ELF-1 (cell line): ENCODE data around the gene DUSP23.
A peak's percentile ranks its signal among the peaks of the same experiment; 100 is the strongest.

Experiments
- DNase-seq: peaks from one replicate; pipeline ENCODE4 v3.0.0-alpha.2; 2016; ENCODE audit warnings: low read depth, low spot score

Gene DUSP23

DNA sequence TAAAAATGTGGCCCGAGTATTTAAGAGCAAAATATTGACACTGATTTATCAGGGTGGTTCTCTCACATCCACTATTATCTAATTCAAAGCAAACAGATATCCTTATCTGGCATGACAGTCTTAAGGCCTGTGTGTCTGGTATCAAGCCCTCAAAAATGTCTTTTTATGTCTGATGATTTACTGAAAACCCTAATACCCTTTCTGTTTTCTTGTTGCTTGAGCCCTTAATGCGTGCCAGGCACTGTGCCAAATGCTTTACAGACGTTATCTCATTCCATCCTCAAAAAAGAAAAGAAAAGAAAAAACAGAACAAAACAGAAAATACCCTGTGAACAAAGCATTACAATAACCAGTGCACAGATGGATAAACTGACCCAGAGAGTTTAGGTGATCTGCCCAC, 5.7 kb downstream of the DUSP23 start:
- no peak for DNase-seq

DNA sequence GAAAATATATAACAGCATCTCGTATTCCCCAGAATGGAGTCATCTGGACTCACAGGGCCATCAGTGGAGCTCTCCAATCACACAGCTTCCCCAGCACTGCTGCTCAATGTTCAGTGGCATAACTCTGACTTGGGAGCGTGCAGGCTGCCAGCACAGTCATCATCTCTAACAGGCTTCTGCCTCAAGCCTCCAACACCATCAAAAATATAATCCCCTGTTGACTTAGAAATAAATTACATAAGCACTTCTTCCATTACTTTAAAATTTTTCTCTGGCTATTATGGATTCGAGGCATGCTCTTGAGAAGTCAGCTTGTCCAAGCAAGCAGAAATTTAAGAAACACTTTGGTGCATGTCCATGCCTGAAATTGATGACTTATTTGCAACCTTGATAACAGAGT, 6.2 kb downstream of the DUSP23 start:
- DNase-seq, result no peak

DNA sequence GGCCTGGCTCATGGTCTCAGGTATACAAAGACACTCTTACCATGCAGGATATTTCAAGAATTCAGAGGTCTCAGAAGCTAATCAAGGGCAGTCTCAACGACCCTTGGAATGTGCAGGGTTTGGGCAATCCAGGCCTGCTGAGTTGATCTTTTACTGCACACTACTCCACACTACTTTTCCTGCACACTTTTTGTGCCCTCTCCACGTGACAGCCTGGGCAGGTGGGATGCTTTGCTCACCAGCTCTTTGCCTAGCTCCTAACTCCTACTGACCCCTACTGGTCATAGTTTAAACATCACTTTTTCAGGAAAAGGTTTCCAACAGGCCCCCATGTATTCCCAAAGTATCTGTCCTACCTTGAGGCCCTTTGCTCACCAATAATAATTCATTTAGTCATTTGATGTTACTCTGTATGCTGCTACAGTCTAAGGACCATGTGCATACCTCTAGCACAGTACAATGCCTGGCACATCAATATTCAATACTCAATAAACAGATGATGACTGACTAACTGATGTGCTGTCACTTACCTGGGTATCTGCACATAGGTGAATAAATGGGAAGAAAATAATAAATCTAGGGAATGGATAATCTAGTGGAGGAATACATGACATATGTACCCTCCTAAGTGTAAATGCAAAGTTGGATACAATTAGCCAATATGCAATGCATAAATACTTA, 9.6 kb downstream of the DUSP23 start:
- DNase-seq, result peak; percentile 53

DNA sequence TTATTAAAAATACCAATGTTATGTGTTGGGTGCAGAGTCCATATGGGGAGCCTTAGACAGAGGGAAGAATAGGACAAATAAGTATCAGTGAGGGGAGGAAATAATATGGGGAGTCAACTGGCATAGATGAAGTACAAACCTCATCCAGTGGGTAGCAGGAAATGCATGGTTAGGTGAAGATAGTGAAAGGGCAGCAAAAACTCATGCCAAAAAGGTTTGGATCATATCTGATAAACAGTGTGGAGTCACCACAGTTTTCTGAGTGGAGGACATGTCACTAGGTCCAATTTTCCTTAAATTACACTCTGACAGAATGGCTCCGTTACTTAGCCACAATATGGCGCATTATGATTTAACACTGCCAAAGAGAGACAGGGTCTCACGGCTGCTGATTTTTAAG, 10.3 kb downstream of the DUSP23 start:
- DNase-seq, result no peak

DNA sequence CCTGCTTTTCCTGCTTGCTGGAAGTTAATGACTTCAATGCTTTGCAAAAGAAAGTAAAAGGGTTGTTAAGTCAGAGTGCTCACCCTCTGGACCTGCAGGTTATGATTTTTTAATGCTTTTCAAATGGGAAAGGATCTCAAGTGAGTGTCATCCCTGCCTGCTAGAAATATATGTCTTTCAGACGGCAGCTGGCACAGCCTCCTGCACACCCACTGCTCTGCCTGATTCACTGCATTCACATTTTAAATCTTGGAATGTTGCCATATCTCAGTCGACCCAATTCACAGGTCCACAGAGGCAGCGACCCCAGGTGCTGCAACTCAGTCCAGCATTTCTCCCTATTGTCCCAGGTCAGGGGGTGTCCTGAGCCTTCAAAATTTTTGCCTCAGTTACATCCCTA, 10.7 kb downstream of the DUSP23 start:
- no peak for DNase-seq

DNA sequence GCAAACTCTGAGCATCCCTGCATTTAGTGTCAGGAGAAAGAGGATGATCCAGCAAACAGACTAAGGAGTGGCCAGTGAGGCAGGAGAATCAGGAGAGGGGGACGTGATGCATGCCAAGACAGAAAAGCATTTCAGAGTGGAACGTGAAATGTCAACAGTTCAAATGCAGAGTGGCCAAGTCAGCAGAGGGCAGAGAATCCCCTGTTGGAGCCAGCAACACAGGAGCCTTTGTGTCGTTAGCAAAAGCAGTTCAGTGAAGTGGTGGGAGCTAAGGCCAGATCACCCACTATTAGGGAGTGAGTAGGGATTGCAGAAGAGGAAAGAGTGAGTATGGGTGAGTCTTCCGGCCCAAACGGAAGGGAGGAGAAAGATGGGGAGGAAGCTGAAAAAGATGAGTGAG, 14.8 kb downstream of the DUSP23 start:
- no peak for DNase-seq

DNA sequence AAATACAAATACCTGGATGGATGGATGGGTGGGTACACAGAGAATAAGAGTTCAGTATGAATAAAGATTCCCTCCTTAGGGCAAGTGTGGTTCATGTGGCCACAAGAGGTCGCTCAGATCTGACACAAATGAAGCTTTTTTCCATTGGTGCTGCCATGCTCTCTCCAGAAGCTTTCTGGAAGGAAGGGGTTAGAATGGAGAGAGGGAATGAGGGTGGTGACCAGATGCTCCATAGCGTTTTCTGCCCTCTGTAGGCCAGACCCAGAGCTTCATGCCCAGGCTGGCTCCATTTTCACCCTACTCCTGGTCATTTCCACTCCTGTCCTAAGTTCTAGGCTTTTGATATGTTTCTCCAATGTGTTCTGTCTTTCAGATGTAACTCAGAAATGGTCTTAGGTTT, 18.1 kb downstream of the DUSP23 start:
- DNase-seq, result peak; percentile 89

DNA sequence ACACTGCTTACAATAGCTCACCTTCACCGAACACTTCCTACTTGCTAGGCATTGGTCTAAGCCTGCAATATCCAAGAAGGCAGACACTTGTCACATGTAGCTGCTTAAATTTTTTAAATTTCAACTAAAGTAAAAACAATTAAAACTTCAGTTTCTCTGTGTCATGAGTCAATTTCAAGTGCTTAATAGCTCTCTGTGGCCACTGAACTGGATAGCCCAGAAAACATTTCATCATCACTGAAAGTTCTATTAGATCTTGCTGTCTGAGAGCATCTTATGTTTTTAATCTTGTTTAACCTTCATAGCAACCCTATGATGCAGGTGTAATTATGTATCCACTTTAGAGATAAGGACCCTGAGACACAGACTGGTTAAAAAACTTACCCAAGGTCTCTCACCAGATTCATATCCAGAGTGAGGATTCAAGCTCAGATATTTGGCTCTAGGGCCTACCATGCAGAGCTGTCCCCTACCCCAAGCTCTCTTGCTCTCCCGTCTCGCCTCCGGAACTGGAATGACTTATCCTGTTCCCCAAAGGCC, 18.8 kb downstream of the DUSP23 start:
- DNase-seq, result no peak

DNA sequence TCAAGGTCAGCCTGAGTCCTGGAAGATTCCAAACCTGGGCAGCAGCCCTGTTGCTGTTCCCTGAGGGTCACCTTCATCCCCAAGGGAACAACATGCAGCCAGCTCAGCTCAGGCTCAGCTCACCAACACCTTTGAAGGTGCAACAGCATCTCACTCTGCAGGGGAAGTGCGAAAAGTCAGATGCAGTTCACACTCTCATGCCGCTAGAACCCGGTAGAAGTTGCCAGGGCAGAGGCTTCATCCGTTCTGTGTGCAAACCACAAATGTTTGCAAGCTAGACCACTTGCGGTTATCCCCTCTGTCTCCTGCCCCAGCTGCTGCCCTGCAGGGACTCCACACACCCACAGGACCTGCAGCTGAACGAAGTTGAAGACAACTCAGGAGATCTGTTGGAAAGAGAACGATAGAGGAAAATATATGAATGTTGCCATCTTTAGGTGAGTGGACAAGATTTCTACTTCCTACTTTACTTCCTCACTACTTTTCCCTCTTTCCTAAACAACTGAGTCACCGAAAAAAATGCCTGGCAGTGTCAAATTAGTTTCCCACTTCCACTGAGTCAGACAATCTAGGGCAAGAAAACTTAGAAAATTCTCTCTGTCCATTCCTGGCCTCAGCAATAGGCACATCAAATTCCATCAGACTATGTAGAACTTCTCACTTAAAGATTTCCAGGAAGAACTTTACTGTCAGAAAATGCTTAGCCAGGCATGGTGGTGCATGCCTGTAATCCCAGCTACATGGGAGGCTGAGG, 19.6 kb downstream of the DUSP23 start:
- DNase-seq, result no peak

DNA sequence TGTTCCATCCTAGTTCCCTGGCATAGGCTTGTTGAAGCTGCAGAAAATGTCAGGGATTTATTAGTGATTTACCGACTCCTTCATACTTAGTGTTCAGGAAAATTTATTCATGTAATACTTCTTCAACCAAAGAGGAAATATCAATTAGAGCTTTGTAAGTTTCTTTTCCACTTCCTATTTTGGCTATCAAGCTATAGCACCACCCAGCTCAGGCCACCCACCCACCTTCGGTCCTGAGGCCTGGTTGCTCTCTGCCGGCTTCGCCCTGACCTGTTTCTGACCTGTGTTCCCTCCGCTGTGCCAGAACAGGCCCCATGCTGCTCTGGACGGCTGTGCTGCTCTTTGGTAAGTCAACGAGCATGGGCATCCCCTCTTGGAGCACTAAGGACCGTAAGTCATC, 21.3 kb downstream of the DUSP23 start, which contains the start of gene FCRL6:
FCRL6 (plus strand) TSS at position 250 of the 400 bp plus-strand sequence; CDS start at position 315, 65 bp downstream.
- DNase-seq, result no peak

DNA sequence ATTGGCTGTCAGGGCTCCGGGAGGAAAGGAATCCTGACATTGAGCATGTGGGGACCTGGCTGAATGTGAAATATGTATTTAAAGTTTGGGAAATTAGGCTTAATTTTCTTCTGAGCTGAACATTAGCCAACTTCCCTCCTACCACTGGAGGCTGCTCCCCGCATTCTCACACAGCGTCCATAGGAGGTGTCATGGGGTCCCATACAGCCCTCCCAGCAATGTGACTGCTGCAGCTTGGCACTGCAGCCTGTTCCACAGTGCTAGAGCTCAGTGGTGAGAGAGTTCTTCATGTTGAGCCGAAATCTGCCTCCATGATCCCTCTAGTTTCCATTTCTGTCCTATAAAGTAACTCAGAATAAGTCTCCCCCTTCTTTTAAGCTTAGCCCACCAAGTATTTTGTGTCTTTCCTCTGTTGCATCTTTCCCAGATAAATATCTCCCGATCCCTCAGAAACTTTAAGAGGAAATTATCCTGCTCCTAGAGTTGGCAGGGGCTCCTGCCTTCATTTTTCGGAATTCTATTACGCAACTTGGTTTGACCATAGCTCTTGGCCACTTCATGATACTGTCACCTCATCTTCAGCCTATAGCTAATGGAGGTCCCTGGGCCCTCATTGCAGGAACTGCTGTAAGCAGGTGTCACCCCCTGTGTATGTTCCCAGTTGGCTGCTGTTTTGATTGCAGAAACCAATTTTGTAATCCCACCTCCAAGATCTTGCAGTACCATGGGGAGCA, 23.4 kb downstream of the DUSP23 start:
- no peak for DNase-seq

DNA sequence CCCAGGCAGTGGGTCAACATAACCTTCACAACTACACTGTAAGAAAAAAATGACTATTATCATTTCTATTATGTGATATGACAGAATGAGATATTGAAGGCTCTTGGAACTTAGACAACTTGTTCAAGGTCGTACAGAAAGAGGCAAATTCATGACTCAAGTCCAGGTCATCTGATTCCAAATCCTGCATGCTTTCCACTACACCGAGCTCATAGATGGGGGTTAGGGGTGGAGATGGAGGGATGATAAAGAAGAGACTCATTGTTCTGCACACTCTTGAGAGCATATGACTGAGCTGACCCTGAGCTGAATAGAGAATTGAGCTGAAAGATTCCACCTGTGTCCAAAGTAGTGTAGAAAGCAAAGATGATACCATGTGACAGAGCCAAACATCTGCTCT, 24.2 kb downstream of the DUSP23 start:
- DNase-seq, result no peak

DNA sequence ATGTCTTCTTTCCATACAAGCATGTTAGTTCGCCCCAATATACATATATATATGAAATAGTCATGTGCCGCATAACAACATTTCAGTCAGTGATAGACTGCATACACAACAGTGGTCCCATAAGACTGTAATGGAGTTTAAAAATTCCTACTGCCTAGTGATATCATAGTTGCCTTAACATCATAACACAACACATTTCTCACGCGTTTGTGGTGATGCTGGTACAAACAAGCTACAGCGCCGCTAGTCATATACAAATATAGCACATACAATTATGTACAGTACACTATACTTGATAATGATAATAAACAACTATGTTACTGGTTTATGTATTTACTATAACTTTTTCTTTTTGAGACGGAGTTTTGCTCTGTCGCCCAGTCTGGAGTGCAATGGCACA, 35.2 kb downstream of the DUSP23 start:
- no peak for DNase-seq

DNA sequence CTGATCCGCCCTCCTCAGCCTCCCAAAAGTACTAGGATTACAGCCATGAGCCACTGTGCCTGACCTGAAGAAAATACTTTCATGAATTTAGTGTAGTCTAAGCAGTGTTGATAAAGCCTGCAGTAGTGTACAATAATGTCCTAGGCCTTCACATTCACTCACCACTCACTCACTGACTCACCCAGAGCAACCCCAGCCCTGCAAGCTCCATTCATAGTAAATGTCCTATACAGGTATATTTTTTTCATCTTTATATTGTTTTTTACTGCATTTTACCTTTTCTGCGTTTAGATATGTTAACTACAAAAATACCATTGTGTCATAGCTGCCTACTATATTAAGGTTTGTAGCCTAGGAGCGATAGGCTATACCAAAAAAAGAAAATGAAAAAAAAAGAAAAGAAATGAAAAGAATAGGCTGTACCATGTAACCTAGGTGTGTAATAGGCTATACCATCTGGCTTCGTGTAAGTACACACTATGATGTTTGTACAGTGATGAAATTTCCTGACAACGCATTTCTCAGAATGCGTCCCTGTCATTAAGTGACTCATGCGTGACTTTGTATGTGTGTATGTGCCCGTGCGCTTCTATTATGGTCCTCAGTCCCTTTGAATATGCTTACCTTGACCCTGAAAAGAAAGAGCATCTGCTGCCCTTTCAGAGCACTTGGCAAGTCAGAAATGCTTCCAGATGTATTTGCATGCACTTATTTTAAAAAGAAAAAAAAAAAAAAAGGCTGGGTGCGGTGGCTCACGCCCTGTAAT, 36.7 kb downstream of the DUSP23 start:
- DNase-seq, result no peak

DNA sequence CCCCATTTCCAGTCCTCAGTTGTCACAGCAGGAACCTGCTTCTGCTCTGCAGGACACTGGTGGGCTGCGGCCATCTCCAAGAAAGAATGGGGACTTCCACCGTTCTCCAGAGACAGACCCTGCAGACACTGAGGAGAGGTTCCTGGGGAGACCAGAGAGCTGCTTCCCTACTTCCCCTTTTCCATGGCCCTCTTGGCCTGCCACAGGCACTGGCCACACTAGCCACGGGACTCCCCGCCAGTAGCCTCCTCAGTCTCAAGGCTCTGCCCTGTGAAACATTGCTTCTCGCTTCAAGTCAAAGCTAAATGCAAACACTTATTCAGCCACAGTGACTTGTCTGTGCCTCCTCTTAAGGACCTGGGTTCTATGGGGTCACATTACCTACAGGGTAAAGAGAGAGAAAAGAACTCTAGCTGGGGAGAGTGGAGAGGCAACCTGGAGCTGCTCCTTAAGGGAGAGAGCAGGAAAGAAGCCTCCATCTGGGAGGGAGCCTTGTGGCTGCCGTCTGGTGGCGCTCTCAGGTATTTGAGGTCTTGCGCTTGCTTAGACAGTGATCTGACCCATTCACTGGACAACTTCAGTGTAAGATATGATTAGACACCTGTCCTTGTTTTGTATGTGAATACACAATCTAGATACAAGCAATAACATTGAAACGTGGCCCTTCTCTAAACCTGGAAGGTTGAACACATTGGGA, 40.6 kb downstream of the DUSP23 start:
- peak; percentile 76 for DNase-seq

DNA sequence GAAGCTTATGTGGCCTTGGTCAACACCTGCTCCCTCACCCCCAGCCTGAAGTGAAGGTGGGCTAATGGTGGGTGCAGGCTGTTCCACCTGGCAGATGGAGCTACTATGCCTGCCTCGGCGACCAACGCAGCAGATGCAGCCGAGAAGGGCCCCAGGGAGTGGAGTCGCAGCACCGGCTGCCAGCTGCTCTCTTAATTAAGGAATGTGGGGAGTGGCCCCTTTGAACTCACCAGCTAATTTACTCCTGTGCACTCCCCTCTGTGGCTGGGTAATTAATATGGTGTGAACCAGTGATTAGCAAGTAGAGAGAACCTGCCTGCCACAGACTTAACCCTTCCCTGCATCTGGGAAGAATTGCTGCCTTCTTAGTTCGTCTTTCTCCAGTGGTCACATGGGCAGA, 42.6 kb downstream of the DUSP23 start:
- peak; percentile 77 for DNase-seq

DNA sequence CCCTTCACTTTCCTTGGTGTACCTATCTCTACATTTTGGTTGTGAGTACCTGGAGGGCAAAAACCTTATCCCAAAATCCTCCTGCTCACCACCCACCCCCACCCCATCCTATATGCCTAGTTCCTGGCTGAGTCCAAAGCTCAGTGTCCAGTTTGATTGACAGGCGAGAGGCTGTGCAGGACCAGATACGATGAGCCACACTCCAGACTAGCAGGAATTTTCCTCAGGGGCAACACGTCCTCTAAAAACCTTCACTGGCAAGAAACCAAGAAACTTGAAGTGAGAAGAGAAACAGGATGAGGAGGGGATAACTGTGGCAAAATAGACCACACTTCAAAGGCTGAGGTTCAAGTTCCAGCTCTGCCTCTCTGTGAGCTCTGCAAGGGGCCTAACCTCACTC, 44.8 kb downstream of the DUSP23 start:
- DNase-seq, result no peak

DNA sequence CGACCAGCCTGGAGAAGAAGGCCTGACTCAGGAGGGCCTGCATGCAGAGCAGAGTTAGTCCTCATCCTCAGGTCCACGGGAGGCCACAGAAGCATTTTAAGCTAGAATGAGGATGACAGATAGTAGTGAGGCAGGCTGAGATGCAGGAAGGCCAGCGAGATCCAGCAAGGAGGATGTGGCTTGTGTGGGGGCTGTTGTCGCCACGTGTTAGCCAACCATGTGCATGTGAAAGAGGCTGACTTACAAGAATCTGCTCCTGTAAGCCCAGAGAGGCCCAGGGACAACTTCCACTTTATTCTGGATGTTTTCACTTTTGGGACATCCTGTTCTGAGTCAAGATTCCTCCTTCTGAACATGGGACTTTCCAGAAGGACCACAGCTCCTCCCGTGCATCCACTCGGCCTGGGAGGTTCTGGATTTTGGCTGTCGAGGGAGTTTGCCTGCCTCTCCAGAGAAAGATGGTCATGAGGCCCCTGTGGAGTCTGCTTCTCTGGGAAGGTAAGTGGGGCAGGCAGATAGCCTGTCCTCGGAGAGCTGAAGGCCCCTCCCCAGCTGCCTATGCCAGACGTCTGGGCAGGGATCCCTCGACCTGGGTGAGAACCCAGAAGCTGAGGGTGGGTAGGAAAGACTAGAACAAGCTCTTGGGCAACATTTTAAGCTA, 45.8 kb downstream of the DUSP23 start, which contains the start of gene SLAMF8:
SLAMF8 (plus strand) TSS at position 433 of the 661 bp plus-strand sequence; CDS start at position 459, 26 bp downstream.
- no peak for DNase-seq

DNA sequence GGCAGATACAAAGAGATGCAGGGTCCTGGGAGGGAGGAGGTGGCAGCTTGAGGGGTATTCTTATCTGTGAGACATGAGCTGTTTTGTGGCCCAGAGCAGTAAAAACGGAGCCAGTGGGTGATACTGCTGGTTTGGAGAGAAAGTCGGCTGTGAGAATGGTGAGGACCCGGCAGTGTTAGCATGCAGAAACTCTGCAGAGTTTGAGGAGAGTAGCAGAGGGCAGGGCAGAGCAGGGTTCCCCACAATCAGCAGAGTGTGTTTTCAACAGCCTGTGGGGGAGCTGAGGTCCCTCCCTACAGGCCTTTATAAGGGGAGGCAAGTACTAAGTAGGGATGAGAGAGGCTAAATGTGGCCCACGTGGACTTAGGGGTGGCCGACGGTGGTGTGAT, 46.3 kb downstream of the DUSP23 start:
- DNase-seq, result no peak

DNA sequence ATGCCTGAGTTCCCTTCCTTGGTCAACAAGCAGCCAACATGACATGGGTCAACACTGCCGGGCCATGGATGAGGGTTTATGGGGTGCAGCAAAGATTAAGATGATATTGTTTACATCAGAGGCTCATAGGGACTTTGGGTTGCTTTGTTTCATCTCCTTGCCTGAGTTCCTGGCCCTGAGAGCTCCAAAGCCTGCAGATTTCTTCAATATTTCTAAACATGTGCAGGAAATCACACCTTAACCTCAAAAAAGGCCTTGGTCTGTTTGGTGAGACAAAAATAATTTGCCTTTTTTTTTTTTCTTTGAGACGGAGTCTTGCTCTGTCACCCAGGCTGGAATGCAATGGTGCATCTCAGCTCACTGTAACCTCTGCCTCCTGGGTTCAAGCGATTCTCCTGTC, 46.8 kb downstream of the DUSP23 start:
- no peak for DNase-seq
